ENCODE results near the gene DYNC1H1. TPM values are rescaled to one million over a fixed set of nuclear protein-coding genes. Genes with fewer than 3 reads are reported as not detected.

Gene DYNC1H1
- total RNA-seq, 1 donor from 2014 or later, result 237 TPM

GRCh38 chr14:101917413-101918017, 46.9 kb upstream of the DYNC1H1 start:
- peaks cover 8% of the 10 kb centered on the region for H3F3A ChIP-seq (ENCODE audit: low read depth)
- H3K4me1 ChIP-seq, result peaks cover 17% of the 10 kb centered on the region
- TF ChIP-seq CTCF (IDR thresholded peaks at IDR 0.05), result no peak
- Mint-ChIP-seq H3K27me3 (ENCODE audit: insufficient read depth, low read depth) (peaks cover 9% of the 10 kb centered on the region), H3K36me3 (peaks cover 9% of the 10 kb centered on the region), H3K4me3 (no peak overlapping the region), H3K4me1 (peaks cover 33% of the 10 kb centered on the region), H3K9me3 (no peaks in the 10 kb centered on the region), H3K27ac (peak overlapping the region; percentile 32)
- H3K9ac ChIP-seq, result no peak overlapping the region
- DNase-seq (ENCODE audit: low spot score), result no peak
- no peak overlapping the region for H3K4me3 ChIP-seq
- peaks cover 4% of the 10 kb centered on the region for H3K36me3 ChIP-seq
- no peaks in the 10 kb centered on the region for H3K9me3 ChIP-seq (ENCODE audit: low read depth)
- peak overlapping the region; percentile 52 for H3K4me2 ChIP-seq
- no peaks in the 10 kb centered on the region for H3K27me3 ChIP-seq
- no peak overlapping the region for H2AFZ ChIP-seq (replicated peaks)
- H3K27ac ChIP-seq, result peak overlapping the region; percentile 50
- no peaks in the 10 kb centered on the region for H3K79me2 ChIP-seq (ENCODE audit: low read depth)
- H4K20me1 ChIP-seq (ENCODE audit: low read depth), result no peaks in the 10 kb centered on the region

GRCh38 chr14:101918065-101918989, 46.0 kb upstream of the DYNC1H1 start:
- Histone ChIP-seq H3K4me1 (peaks cover 17% of the 10 kb centered on the region), H3K27ac (peak overlapping the region; percentile 32), H3K4me2 (peak overlapping the region; percentile 52), H3K79me2 (ENCODE audit: low read depth) (no peaks in the 10 kb centered on the region), H3K36me3 (peaks cover under 1% of the 10 kb centered on the region), H3F3A (ENCODE audit: low read depth) (peaks cover 8% of the 10 kb centered on the region), H3K9me3 (ENCODE audit: low read depth) (no peaks in the 10 kb centered on the region), H3K9ac (no peak overlapping the region), H2AFZ (replicated peaks) (no peak overlapping the region), H4K20me1 (ENCODE audit: low read depth) (no peaks in the 10 kb centered on the region), H3K4me3 (no peak overlapping the region), H3K27me3 (no peaks in the 10 kb centered on the region)
- peak overlapping the region; percentile 63 for H3K27ac Mint-ChIP-seq
- H3K36me3 Mint-ChIP-seq, result peaks cover 9% of the 10 kb centered on the region
- no peaks in the 10 kb centered on the region for H3K9me3 Mint-ChIP-seq
- no peak overlapping the region for H3K4me3 Mint-ChIP-seq
- peaks cover 33% of the 10 kb centered on the region for H3K4me1 Mint-ChIP-seq
- H3K27me3 Mint-ChIP-seq (ENCODE audit: insufficient read depth, low read depth), result peaks cover 9% of the 10 kb centered on the region
- peak; percentile 45 for DNase-seq (ENCODE audit: low spot score)
- TF ChIP-seq EZH2 (IDR thresholded peaks at IDR 0.05), result no peak
- TF ChIP-seq EZH2phosphoT487 (IDR thresholded peaks at IDR 0.05), result no peak
- TF ChIP-seq CTCF (IDR thresholded peaks at IDR 0.05), result no peak

GRCh38 chr14:101920271-101920670, 44.1 kb upstream of the DYNC1H1 start:
- H3K27me3 Mint-ChIP-seq (ENCODE audit: insufficient read depth, low read depth), result peaks cover 9% of the 10 kb centered on the region
- peaks cover 9% of the 10 kb centered on the region for H3K36me3 Mint-ChIP-seq
- Histone ChIP-seq H3K4me1 (peaks cover 17% of the 10 kb centered on the region), H3K9me3 (ENCODE audit: low read depth) (no peaks in the 10 kb centered on the region), H3K27me3 (no peaks in the 10 kb centered on the region), H4K20me1 (ENCODE audit: low read depth) (no peaks in the 10 kb centered on the region), H3K27ac (no peak overlapping the region), H3K79me2 (ENCODE audit: low read depth) (no peaks in the 10 kb centered on the region), H3K9ac (no peak overlapping the region), H2AFZ (replicated peaks) (no peak overlapping the region), H3K36me3 (no peaks in the 10 kb centered on the region), H3F3A (ENCODE audit: low read depth) (peaks cover 8% of the 10 kb centered on the region), H3K4me3 (no peak overlapping the region), H3K4me2 (no peak overlapping the region)
- no peaks in the 10 kb centered on the region for H3K9me3 Mint-ChIP-seq
- H3K4me3 Mint-ChIP-seq, result no peak overlapping the region
- no peak for DNase-seq (ENCODE audit: low spot score)
- H3K27ac Mint-ChIP-seq, result no peak overlapping the region
- TF ChIP-seq EZH2 (IDR thresholded peaks at IDR 0.05) (no peak), CTCF (IDR thresholded peaks at IDR 0.05) (no peak), EZH2phosphoT487 (IDR thresholded peaks at IDR 0.05) (no peak)
- peaks cover 33% of the 10 kb centered on the region for H3K4me1 Mint-ChIP-seq
